ENCODE data around the gene DHX38.

The DHX38 gene

DNA sequence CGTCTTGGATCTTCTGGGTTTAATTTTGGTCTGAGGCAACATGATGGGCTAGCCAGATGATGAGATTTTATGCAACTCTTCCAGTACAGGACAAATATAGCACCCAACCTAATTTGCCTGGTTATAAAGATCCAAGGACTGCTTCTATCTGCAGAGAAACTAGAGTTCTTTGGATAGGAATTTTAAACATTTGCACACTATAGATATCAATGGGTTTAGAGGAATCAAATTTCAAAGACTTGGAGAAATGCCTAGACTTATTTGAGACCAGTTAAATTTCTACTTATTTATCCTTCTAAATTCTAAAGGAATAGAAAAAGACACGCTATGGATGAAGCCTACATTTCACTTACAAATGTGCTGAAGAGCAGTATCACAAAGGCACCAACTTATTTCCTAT lies 65.7 kb downstream of the DHX38 start:
- TF ChIP-seq GATA2 (IDR thresholded peaks at IDR 0.05; ENCODE audit: low read depth, low read length) (no peak), GATA3 (IDR thresholded peaks at IDR 0.05; ENCODE audit: low read depth, low read length) (no peak)

DNA sequence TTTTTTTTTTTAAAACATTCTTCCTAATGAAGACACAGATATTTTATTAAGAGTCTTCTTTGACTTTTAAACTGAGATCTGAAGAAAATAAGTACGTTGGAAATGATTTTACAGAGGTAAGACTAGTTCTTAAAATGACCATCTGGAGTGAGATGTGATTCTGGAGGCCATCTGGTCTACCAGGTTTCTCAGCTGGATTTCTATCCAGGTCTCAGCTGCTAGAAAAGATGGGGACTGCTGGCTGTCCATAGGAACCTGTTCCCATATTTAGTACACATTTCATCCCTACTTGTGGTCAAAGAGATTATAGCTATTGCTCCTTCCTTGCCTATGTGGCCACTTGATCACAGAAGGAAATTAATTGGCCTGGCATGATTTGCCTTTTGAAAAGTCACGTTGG lies 66.2 kb downstream of the DHX38 start:
- TF ChIP-seq GATA2 (IDR thresholded peaks at IDR 0.05; ENCODE audit: low read depth, low read length) (no peak), GATA3 (IDR thresholded peaks at IDR 0.05; ENCODE audit: low read depth, low read length) (no peak)

DNA sequence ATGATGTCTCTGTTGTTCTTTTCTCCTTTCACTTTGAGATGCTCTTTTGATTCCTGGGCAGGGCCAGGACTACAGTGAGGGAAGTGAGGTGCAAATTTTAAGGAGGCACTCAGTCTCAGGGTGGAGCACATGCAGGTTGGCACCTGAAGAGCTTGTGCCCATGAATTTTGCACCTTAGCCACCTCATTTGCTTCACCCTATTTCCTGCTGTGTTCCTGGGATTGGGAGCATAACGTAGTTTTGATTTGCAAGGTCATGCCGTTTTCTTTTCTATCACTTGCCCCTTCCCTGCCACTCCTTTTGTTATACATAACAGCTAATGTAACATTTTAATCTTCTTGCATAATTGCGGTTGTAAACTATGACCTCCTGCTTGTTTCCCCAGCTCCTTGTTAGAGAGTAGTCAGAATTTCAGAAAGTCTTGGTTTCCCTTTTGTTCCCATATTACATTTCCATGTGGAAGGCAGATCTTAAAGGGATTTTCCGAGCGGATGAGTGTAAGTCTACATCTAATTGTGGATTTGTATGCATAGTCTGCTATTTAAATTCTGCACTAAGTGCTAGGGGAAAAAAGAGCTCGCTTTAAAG lies 68.6 kb downstream of the DHX38 start:
- TF ChIP-seq GATA3 (IDR thresholded peaks at IDR 0.05; ENCODE audit: low read depth, low read length), result no peak
- no peak for TF ChIP-seq GATA2 (IDR thresholded peaks at IDR 0.05; ENCODE audit: low read depth, low read length)

All from SH-SY5Y (cell line).